Activated CD4-positive, alpha-beta T cell treated with anti-CD3 and anti-CD28 coated beads, Interleukin-10, Interleukin-2, amounts not matched to agents 100 ng/mL and 50 ng/mL, durations not matched to agents 16 hours and 8 hours (primary cell): ENCODE results near the gene EWSR1.
"Not testable (repeated sequence)": the region's sequence is repeated elsewhere in the genome, so short reads cannot be mapped to it uniquely, and the experiment has no call there.

Experiments
- DNase-seq: peaks from one replicate; pipeline ENCODE4 v3.0.0-alpha.2; 2020

EWSR1 gene, protein sequence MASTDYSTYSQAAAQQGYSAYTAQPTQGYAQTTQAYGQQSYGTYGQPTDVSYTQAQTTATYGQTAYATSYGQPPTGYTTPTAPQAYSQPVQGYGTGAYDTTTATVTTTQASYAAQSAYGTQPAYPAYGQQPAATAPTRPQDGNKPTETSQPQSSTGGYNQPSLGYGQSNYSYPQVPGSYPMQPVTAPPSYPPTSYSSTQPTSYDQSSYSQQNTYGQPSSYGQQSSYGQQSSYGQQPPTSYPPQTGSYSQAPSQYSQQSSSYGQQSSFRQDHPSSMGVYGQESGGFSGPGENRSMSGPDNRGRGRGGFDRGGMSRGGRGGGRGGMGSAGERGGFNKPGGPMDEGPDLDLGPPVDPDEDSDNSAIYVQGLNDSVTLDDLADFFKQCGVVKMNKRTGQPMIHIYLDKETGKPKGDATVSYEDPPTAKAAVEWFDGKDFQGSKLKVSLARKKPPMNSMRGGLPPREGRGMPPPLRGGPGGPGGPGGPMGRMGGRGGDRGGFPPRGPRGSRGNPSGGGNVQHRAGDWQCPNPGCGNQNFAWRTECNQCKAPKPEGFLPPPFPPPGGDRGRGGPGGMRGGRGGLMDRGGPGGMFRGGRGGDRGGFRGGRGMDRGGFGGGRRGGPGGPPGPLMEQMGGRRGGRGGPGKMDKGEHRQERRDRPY

DNA sequence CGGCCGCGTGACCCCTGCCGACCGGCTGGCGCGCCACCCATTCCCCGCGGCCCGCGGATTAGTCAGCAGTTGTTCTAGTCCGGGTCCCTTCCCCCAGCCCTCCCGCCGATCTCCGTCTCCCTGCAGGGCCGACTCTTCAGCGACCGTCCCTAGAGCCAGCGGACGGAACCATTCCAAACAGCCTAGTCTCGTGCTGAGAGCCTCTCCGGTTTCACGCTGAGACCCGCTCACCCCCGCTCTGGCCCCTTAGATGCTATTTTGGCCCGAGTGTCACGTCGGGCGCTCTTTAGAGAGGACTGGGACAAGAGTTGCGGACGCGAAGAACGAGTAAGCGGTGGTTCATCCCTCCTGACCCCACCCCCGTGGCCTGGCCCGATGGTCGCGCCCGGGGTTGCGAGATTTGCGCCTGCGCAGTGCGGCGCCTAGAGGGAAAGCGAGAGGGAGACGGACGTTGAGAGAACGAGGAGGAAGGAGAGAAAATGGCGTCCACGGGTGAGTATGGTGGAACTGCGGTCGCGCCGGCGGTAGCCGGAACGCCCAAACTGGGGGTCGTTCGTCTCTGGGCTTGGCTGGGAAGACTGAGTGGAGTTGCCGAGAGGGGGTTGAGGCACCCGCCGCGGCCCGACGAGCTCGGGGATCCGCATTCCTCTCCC, at the start of gene EWSR1, which contains the start of gene RHBDD3:
TSS of gene EWSR1 (plus strand) at position 411 of the 653 bp plus-strand sequence. CDS start at position 480, 69 bp downstream.
TSS of gene RHBDD3 (minus strand) at position 124 of the 653 bp plus-strand sequence. CDS start 2,355 bp downstream, outside the sequence.
- DNase-seq: peak; percentile 96

DNA sequence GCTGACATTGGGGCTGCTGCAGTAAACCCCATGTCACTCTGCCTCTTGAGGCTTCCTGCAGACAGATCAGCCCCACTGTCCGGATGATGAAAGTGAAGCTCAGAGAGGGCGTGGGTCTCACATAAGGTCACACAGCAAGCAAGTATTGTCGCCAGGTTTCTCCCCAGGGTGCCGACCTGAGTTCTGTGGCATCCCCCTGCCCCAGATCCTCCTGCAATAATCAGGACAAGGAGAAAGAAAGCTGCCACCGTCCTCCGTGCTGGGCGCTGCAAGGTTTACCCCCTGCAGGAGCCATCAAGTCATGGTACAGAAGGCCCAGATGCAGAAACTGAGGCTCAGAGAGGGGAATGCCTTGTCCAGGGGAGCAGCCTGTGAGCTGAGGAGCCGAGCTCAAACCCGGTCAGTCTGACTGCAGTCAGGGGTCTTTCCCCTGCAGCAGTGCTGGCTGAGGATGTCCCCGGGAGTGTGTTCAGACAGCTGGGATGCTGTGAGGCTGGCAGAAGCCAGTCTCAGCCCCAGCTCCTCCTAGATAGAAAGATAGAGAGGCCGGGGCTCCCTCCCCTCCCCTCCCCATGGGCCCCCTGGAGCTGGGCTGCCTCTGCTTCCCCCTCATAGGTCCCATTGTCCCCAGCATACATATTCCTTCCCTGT, 49.2 kb upstream of the EWSR1 start:
- DNase-seq: no peak

DNA sequence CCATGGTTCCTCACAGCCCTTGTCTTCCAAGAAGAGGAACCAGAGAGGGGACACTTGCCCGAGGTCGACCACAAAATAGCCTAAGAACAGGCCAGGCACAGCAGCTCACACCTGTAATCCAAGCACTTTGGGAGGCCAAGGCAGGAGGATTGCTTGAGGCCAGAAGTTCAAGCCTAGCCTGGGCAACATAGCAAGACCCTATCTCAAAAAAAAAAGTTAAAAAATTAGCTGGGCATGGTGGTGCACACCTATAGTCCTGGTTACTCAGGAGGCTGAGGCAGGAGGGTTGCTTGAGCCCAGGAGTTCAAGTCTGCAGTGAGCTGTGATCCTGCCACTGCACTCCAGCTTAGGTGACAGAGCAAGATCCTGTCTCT, 48.7 kb upstream of the EWSR1 start:
- not testable (repeated sequence) for DNase-seq

DNA sequence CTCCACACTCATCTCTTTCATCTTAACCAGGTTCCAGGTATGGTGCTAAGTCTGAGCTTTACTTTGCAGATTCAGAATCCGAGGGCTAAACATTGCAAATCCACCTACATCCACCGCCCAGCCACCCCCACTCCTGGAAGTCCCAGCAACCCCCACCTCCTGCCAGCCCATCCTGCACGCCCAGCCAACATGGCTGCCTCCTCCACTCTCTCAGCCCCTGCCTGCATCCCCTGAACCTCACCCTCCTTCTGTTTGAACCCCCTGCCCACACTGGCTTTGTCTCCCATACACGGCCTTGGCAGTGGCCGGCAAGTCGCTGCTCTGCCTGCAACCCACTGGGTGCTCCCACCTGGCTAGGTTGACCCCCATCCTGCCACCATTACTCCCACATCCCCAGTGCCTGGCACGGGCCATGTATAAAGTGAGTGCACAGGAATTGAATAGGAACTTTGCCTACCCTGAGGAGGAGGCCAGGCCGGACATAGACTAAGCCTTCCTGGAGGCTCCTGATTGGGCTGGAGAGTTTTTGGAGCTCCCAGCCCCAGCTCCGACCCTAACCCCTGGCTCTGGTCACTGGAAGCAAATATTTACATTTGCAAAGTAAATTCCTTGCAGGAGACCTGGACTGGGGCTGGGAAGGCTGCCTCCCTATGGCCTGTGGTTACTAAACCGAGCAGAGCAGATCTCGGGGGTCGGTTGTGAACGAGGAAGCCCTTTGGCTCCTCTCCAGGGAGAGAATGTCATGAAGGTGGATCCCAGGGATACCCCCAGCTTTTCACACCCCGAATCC, 48.0 kb upstream of the EWSR1 start:
- DNase-seq: no peak

DNA sequence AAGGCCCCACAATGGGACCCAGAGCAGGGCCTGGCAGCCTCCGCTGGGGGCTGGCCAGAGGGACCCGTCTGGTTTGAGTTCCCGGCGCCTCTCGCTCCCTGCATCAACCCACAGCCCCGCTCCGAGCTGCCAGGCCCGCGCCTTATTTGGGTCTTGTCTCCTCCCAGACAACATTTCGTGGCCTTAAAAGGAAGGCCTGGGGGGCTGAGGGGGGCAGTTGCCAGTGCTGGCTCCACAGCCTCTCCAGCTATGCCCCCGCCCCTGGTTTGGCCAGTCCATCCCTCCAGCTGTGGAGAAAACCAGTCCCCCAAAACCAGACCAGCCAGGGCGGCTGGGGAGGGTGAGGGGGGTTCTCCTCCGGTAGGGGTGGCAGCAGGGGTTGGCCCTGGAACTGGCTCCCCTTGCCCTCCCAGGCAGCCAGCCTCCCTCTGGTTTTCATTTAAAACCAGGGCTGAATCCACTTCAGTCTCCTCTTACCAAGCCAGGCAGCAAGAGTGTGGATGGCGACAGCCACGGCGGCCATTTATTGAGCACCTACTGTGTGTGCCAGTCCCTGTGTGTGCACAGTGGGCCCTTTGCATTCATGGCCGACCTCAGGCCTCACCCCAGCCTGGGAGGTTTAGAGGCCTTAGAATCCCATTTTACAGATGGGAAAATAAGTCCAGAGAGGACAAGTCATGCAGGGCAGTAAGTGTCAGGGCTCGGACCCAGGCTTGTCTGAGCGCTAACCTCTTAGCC, 43.8 kb upstream of the EWSR1 start:
- no peak for DNase-seq

DNA sequence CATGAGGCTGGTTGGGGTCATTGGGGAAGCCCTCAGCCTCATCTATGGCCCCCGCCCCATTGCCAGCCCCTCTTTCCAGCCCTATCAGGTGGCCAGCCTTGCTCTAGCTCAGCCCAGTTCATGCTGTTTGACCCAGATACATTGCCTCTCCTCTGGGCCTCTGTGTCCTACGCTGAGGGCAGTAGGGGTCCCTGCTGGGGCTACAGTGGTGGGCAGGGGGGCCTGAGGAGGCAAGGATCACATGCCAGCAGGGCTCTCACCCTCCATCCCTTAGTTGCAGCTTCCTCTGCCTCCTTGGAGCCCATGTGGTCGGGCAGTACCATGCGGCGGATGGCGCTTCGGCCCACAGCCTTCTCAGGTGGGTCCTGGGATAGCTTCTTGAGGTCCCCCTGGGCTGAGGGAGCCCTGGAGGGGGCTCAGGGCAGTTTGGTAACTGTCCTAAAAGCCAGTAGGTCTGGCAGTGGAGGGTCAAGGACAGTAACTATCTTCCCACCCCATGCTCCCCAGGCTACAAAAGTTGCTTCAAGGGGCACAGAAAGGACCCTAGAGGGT, 43.1 kb upstream of the EWSR1 start:
- DNase-seq: no peak

DNA sequence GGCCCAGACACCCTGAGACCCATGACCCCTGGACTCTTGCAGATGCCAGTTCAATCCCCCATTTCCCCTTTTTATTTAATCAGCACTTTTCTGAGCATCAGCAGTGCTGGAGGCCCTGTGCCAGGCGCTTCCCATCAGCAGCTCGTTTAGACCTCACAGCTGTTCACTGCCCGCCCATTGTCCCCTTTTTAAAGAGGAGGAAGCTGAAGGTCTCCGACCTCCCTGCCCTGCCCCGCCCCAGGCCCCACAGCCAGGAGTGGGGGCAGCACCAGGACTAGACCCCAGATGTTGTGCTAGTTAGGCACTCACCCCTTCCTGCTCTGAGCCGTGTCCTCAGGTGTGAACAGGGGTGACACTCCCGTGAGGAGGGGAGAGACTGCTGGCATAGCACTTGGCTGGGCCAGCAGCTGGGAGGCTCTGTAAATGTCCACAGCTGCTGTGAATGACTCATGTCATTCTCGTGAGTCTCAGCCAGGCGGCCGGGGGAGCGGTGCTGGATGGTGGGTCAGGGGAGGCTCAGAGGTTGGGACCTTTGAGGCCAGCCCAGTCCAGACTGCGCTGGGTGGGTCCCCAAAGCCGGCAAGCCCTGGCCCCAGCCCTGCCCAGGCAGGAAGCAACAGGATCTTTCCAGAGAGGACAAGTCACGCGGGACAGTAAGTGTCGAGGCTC, 42.5 kb upstream of the EWSR1 start:
- no peak for DNase-seq

DNA sequence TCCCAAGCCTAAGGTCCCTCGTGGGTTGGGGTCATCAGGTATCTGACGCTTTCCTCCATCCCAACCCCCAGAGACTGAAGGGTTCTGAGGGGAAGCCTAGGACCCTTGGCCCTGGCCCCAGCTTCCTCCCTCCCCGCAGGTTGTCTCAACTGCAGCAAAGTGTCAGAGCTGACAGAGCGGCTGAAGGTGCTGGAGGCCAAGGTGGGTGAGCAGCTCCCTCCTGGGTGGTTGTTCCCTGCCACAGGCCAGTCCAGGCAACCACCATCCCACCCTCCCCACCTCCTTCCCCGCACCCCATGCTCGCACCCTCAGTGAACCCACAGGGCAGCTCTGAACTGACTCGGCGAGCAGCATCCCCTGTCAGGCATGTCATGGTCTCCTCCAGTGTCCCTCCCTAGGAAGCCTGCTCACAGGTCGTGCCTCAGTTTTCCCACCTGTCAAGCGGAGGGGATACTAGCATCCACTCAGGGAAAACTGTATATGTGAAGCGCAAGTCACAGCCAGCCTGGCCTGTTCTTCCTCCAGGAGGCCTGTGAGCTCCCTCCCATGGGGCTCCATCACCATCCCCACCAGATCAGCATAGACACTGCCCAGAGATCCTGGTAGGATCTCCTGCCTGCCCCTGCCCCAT, 41.6 kb upstream of the EWSR1 start:
- DNase-seq: no peak

DNA sequence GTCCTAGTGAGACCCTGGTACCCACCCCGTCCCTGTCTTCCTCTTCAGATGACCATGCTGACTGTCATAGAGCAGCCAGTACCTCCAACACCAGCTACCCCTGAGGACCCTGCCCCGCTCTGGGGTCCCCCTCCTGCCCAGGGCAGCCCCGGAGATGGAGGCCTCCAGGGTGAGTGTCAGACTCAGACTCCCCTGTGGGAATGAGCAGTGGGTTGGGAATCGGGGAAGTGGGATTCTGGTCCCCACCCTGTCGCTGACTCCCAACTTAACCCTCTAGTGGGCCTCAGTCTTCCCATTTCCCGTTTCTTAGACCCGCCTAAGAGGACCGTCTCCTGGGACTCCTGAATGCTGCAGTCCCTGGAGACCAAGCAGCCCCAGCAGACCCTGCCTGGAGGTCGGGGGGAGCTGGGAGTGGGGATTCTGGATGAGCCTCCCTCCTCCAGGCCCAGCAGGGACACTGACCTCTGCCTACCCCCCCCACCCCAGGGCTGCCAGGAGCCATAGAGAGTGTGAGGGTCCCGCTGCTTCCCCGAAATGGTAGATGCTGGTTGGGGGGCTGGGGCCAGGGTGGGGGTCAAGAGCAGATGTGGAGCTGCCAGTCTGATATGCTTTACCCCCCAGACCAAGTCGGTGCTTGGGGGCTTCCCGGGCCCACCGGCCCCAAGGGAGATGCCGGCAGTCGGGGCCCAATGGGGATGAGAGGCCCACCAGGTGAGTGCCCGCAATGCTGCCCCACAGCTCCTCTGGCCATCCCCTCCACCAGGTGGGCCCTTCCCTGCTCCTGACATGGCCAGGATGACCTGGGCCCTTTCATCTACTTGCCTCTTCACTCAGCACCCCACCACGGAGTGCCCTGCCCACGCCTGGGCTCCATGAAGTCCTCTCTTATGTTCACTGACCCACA, 36.8 kb upstream of the EWSR1 start:
- DNase-seq: no peak

DNA sequence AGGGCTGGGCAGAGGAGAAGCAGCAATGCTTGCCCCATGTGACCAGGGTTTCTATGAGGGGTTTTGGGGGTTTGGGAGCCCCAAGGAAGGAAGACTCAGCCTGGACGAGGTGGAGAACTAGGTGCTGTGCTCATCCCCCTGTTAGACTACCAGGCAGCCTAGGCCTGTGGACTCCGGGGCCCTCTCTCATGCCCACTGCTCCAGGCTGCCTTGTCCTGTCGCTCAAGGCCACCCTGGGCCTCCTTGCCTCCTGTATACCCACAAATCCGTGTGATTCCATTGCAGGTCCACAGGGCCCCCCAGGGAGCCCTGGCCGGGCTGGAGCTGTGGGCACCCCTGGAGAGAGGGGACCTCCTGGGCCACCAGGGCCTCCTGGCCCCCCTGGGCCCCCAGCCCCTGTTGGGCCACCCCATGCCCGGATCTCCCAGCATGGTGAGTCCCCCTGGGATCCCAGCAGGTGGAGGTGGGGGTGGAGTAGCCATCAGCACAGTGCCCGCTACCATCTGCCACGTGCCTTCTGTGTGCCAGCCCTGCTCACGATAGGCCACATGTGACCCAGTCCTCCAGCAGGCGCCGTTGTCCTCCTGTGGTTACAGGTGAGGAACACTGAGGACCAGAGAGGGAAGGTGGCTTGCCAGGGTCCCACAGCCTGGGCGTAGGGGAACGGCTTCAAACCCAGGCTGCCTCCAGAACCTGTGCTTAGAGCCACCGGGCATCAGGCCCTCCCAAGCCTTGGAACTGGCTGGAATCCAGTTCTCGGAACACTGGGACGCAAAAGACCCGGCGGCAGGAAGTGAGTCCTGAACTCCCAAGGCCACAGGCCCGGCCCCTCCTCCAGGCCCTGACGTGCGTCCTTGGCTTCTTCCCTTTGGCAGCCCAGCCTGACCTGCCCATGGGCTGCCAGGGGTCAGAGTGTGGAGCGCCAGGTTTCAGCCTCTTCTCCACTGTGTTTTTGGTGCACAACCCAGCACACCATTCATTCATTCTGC, 35.8 kb upstream of the EWSR1 start:
- DNase-seq: no peak

DNA sequence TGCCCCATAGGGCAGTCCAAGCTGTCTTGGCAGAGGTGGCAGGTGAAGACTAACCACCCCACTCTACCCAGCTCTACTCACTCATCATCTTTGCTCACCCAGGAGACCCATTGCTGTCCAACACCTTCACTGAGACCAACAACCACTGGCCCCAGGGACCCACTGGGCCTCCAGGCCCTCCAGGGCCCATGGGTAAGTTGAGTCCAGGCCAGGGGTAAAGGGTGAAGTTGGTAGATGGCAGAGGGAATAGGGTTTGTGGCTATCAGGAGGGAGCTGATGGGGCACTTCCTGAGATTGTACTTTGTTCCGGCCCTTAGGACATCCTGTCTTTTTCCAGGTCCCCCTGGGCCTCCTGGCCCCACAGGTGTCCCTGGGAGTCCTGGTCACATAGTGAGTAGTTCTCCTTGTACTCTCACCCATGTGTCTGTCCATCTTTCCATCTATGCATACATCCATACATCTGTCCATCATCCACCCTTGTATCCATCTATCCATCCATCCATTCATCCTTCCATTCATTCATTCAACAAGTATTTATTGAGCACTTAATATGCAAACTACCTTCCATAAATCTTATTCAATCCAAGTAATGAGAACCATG, 34.7 kb upstream of the EWSR1 start:
- DNase-seq: no peak

DNA sequence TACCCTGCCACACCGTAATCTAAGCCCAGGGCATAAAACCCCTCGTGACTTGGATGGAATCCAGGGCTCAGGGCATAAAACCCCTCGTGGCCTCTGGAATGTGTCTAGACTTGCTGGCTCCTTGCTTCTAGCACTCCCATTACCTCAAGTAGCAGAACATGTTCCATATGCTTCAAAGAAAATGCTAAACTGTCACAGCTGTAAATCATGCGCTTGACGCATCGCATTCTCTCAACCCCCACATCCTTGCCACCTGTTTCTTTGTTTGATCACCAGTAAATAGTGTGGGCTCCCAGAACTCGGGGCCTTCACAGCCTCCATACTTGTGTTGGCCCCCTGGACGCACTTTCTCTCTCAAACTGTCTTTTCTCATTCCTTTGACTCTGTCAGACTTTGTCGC, 27.6 kb upstream of the EWSR1 start:
- DNase-seq: not testable (repeated sequence)

DNA sequence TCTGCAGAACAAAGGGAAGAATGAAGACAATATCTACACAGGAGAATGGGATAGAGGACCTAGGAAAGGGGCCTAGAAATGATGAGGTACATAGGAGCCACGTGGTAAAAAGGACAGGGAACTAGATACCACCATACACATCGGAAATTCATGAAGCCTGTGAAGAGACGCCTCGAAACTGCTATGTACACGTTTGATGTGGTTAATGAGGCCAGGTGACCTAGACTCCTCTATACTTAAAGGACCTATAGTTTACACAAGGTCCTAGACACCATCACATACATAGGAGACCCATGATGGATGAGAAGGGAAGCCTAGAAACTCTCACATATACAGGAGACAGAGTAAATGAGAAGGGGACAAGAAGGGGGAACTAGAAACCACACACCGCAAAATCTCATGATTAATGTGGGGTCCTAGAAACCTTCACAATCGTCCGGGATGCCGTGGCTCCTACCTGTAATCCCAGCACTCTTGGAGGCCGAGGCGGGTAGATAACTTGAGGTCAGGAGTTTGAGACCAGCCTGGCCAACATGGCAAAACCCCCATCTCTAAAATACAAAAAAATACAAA, 24.1 kb upstream of the EWSR1 start:
- DNase-seq: no peak

DNA sequence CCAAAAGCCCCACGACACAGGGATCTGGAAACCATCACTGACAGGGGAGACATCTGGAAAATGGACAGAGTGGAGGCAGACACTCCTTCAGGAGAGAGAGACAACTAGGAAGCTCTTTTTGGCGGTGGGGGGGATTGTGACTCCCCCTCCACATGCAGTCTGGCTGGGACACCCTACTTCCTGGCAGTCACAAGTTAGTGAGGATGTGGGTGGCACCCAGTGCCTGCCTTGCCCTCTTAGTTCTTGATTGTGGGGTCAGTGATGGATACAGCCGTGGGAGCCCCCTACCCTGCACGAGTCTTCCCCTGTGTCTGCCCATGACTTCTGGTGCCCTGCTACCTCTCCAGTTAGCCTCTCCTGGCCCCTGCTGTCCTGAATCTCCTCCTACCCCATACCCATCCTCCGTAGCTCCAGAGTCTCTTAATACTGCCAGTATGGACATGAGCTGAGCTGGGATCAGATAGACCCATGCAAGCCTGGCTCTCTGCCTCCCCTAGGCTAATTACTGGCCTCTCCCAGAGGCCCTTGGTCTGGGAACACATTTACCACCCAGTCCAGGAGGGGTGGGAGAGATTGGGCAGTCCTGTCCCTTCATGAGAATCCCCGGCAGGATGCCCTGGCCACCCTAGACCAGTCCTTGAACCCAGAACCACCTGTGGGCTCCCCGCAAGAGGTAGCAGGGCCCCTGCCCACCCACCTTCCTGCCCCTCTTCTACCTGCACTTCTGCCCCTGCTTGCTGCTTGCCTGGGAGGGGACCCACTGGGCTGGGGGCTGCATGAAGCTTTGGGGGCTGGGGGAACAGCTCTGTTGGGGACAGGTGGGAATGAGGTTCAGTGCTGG, 23.1 kb upstream of the EWSR1 start:
- DNase-seq: no peak

DNA sequence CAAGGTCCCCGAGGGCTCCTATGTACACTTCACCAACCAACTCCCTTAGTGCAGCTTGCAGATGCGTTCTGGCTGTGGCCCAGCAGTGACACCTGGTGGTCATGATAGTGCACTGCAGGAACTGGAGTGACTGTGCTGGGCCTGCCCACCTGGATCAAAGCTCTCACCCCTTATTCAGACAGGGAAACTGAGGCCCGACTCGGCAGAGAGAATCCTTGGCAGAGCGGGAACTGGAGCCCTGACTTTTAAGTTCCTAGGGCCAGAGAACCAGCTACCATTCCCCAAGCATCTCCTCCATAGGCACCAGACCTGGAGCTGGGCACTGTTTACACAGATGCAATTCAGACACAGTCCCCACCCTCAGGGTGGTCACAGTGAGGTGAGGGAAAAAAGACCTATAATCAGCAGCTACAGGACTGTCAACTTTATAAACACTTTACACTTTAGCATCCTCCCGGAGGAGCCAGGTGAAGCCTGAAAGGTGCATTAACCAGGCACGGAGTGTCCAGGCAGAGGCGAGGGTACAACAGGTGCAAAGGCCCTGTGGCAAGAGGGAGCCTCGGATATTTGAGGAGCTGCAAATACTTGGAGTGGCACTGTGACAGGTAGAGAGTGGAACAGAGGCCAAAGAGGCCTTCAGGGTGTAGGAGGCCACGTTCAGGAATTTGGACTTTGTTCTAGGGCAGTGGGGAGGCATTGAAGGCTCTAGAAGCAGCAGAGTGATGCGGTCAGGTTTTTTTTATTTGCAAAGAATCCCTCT, 22.3 kb upstream of the EWSR1 start:
- peak; percentile 76 for DNase-seq
